Spleen (tissue), 11 donors: Measurements from ENCODE around the gene ITGB2. TPM values are rescaled to one million over a fixed set of nuclear protein-coding genes. Genes with fewer than 3 reads are reported as not detected.
A peak's percentile ranks its signal among the peaks of the same experiment; 100 is the strongest.

Source experiments
- DNase-seq: peaks from one replicate; pipeline ENCODE4 v3.0.0-alpha.2; 2020
- H3K27ac ChIP-seq, 8 donors: fragments of 200-600 bp; sonication (generic) in 7 of 8; 1 replicate in 4 of 8; 2 replicates in 4 of 8; pipeline versions ENCODE4 v1.5.0 to v1.8.0; 2016 to 2021; ENCODE audit warnings: inconsistent platforms in 4 of 8, mild to moderate bottlenecking in 4 of 8, moderate library complexity in 1 of 8
- H3K27me3 ChIP-seq, 7 donors: fragments of 200-600 bp; sonication (generic) in 6 of 7; replicated peaks in 1 of 7; 1 replicate in 4 of 7; 2 replicates in 3 of 7; pipeline versions ENCODE4 v1.5.0 to v1.8.0; 2016 to 2021; ENCODE audit warnings: inconsistent platforms in 3 of 7, mild to moderate bottlenecking in 1 of 7
- H3K36me3 ChIP-seq, 6 donors: fragments of 200-600 bp; sonication (generic) in 5 of 6; 1 replicate in 4 of 6; 2 replicates in 2 of 6; pipeline versions ENCODE4 v1.5.0 to v1.8.0; 2016 to 2021; ENCODE audit warnings: inconsistent platforms in 2 of 6
- H3K4me1 ChIP-seq, 6 donors: fragments of 200-600 bp; sonication (generic) in 5 of 6; 1 replicate in 3 of 6; 2 replicates in 3 of 6; pipeline versions ENCODE4 v1.5.0 to v1.8.0; 2016 to 2021; ENCODE audit warnings: inconsistent platforms in 3 of 6
- H3K4me3 ChIP-seq, 8 donors: fragments of 200-600 bp; sonication (generic) in 7 of 8; 1 replicate in 4 of 8; 2 replicates in 4 of 8; pipeline versions ENCODE4 v1.5.0 to v1.8.0; 2016 to 2021; ENCODE audit warnings: inconsistent platforms in 4 of 8, mild to moderate bottlenecking in 4 of 8, moderate library complexity in 2 of 8
- H3K9me3 ChIP-seq, 8 donors: fragments of 200-600 bp; sonication (generic) in 7 of 8; 1 replicate in 4 of 8; 2 replicates in 4 of 8; pipeline versions ENCODE4 v1.5.0 to v1.8.0; 2016 to 2021; ENCODE audit warnings: inconsistent platforms in 4 of 8
- CTCF ChIP-seq, 11 experiments: fragments of 200-600 bp in 7 of 11; fragments of 450-650 bp in 4 of 11; sonication (generic) in 4 of 11; IDR thresholded peaks in 8 of 11; conservative IDR thresholded peaks in 3 of 11; 1 replicate in 7 of 11; 2 replicates in 4 of 11; pipeline versions ENCODE4 v1.4.0 to v1.8.0; 2016 to 2021; ENCODE audit warnings: antibody characterized with exemption in 11 of 11, inconsistent platforms in 4 of 11, mild to moderate bottlenecking in 1 of 11
- POLR2A ChIP-seq, 3 donors: fragments of 450-650 bp; IDR thresholded peaks; one replicate each; pipeline ENCODE4 v1.5.1; 2017; ENCODE audit warnings: antibody characterized with exemption in 3 of 3, mild to moderate bottlenecking in 1 of 3
- POLR2AphosphoS5 ChIP-seq, 3 donors: sonication (generic); formaldehyde crosslinking; IDR thresholded peaks; one replicate each; pipeline ENCODE4 v1.5.1; 2017; ENCODE audit warnings: antibody characterized with exemption in 3 of 3
- WGBS, 5 donors: extraction: QIAGEN DNeasy Blood & Tissue Kit in 3 of 5; methylation state at CpG; one replicate each; pipeline versions ENCODE4 v1.1.5 to v1.1.7; 2013 to 2018; 5-methylcytosine and 5-hydroxymethylcytosine counted together
- intact Hi-C: fragments of 100-400 bp; cut with DNase I; formaldehyde crosslinking; loops from one replicate; pipeline ENCODE4 v1.15.0; 2023; ENCODE audit warnings: low total_unique reads
- polyA plus RNA-seq, 3 donors: library from polyadenylated mRNA; stranded (reverse); fragments of 200-250 nt; gene quantifications; one replicate each; pipeline ENCODE4 v1.2.1, GENCODE V29; 2013
- total RNA-seq, 7 donors: library from RNA; depleted of rRNA in 3 of 7; stranded (reverse); fragments of >200 nt in 3 of 7; fragmentation: NEBNext Ultra II Directional in 4 of 7; extraction: Animal tissue kit (Norgen Biotek cat#: 25700) in 4 of 7; gene quantifications; one replicate each; pipeline versions ENCODE4 v1.1.0 to v1.2.1, GENCODE V29; 2016 to 2021
- donor health status: healthy with polysubstance abuse.
- donor health status: DM: no; HTN: no; CAD: no; lungs with moderate emphysema.
- donor health status: DM: no; HTN: no; CAD: no.
- donor health status: Bipolar disorder and iron deficiency.
- donor health status: healthy.
- donor health status: DM: no; HTN: no; CAD: no.
- donor health status: DM: yes; HTN: yes; CAD: no.

Gene ITGB2
- total and polyA plus RNA-seq, 10 donors = 92.1 to 754 (median 338) TPM

GRCh38 chr21:44850905-44851657 lies 69.6 kb downstream of the ITGB2 start:
- Histone ChIP-seq H3K27me3 (no peaks in the 10 kb centered on the region), H3K4me3 (no peak overlapping the region), H3K36me3 (peaks cover 3 to 86% (median 71%) of the 10 kb centered on the region in 6 donors), H3K9me3 (no peaks in the 10 kb centered on the region), H3K4me1 (peaks cover 8 to 85% (median 25%) of the 10 kb centered on the region in 6 donors), H3K27ac (peak overlapping the region in 2 of 8 donors; percentile 15 to 22)
- WGBS, 5 donors = 76 to 83% (median 79%) methylated on average over 26 of the region's 26 CpGs
- no peak for TF ChIP-seq CTCF (IDR thresholded peaks at IDR 0.05 in 8 of 11, conservative IDR thresholded peaks at IDR 0.05 in 3 of 11)
- TF ChIP-seq POLR2AphosphoS5 (IDR thresholded peaks at IDR 0.05) = peak in 2 of 3 donors; percentile 50 to 57
- DNase-seq = no peak
- intact Hi-C loops = no loop called here

GRCh38 chr21:44850208-44850800 lies 70.4 kb downstream of the ITGB2 start:
- Histone ChIP-seq H3K36me3 (peaks cover 3 to 78% (median 64%) of the 10 kb centered on the region in 6 donors), H3K4me1 (peaks cover 16 to 85% (median 30%) of the 10 kb centered on the region in 6 donors), H3K27me3 (peaks cover 0 to 6% (median 0%) of the 10 kb centered on the region in 7 donors), H3K9me3 (no peaks in the 10 kb centered on the region), H3K27ac (no peak overlapping the region), H3K4me3 (no peak overlapping the region)
- intact Hi-C loops = no loop called here
- TF ChIP-seq POLR2A (IDR thresholded peaks at IDR 0.05) (no peak), CTCF (IDR thresholded peaks at IDR 0.05 in 8 of 11, conservative IDR thresholded peaks at IDR 0.05 in 3 of 11) (no peak), POLR2AphosphoS5 (IDR thresholded peaks at IDR 0.05) (peak in 1 of 3 donors; percentile 32)
- DNase-seq = no peak
- 84 to 96% (median 92%) methylated on average over 17 to 20 of the region's 20 CpGs for WGBS, 5 donors

GRCh38 chr21:44849616-44850130 lies 71.0 kb downstream of the ITGB2 start:
- intact Hi-C loops = no loop called here
- 65 to 86% (median 80%) methylated on average over 12 of the region's 12 CpGs for WGBS, 5 donors
- peaks cover 3 to 72% (median 57%) of the 10 kb centered on the region in 6 donors for H3K36me3 ChIP-seq

More at GRCh38 chr21:44849616-44850130, 71.0 kb downstream of the ITGB2 start:
- H3K27ac ChIP-seq = no peak overlapping the region
- TF ChIP-seq POLR2AphosphoS5 (IDR thresholded peaks at IDR 0.05) = peak in 1 of 3 donors; percentile 15
- TF ChIP-seq CTCF (IDR thresholded peaks at IDR 0.05 in 8 of 11, conservative IDR thresholded peaks at IDR 0.05 in 3 of 11) = no peak
- H3K4me1 ChIP-seq = peaks cover 17 to 82% (median 30%) of the 10 kb centered on the region in 6 donors
- peaks cover 0 to 11% (median 0%) of the 10 kb centered on the region in 7 donors for H3K27me3 ChIP-seq
- H3K4me3 ChIP-seq = no peak overlapping the region
- DNase-seq = no peak
- H3K9me3 ChIP-seq = no peaks in the 10 kb centered on the region
